HepG2 (cell line): Measurements from ENCODE around the gene PTEN. TPM values are rescaled to one million over a fixed set of nuclear protein-coding genes. Genes with fewer than 3 reads are reported as not detected.
A peak's percentile ranks its signal among the peaks of the same experiment; 100 is the strongest.

ENCODE experiments used
- ATAC-seq: fragments of 200-7000 bp; cut with Tn5 transposase; 3 replicates; pipeline ENCODE4 v1.9.1; 2020; ENCODE audit warnings: mild to moderate bottlenecking, moderate library complexity
- BruUV-seq: library from RNA; stranded (reverse); fragments of 400-500 nt; replicated peaks from 2 replicates; lab custom pipeline; 2021; lab: Mats Ljungman, UMichigan
- CTCF ChIA-PET: fragments of 300-600 bp; formaldehyde crosslinking; extraction: SDS; loops from one replicate; lab custom pipeline; 2021; ENCODE audit warnings: low total read pairs, inconsistent platforms, low intra/inter-chr PET ratio; lab: Yijun Ruan, JAX
- POLR2A ChIA-PET: fragments of 350-600 bp; sonication (Branson Sonifier 250); formaldehyde crosslinking; loops from one replicate; lab custom pipeline; 2020; ENCODE audit warnings: antibody characterized with exemption, inconsistent platforms; lab: Yijun Ruan, JAX
- DNase-seq: peaks from one replicate; pipeline ENCODE4 v3.0.0-alpha.2; 2015; ENCODE audit warnings: low spot score
- FAIRE-seq: peaks from 3 replicates; lab custom pipeline; 2011; peaks lifted over from hg19 to GRCh38; lab: Jason Lieb, UNC
- H2AFZ ChIP-seq: one replicate; pipeline ENCODE4 v1.6.1; 2011; ENCODE audit warnings: low read length, inconsistent platforms
- H3K27ac ChIP-seq: fragments of 300-600 bp; 3 replicates; pipeline ENCODE4 v1.8.0; 2011; ENCODE audit warnings: mixed run types, mild to moderate bottlenecking, mixed read lengths, low read length, inconsistent platforms; ENCODE audit not compliant: insufficient read depth; ENCODE audit errors: extremely low read length
- H3K27me3 ChIP-seq, 2 experiments: fragments of 200-600 bp in 1 of 2; 2 replicates in 1 of 2; 3 replicates in 1 of 2; pipeline versions ENCODE4 v1.6.0 to v1.8.0; 2011; ENCODE audit warnings: low read length in 2 of 2, mild to moderate bottlenecking in 2 of 2, moderate library complexity in 2 of 2, inconsistent platforms in 1 of 2; ENCODE audit not compliant: insufficient read depth in 2 of 2, control insufficient read depth in 1 of 2
- H3K36me3 ChIP-seq, 2 experiments: fragments of 200-600 bp in 1 of 2; replicated peaks in 1 of 2; 2 replicates in 1 of 2; 3 replicates in 1 of 2; pipeline versions ENCODE4 v1.5.1 to v1.8.0; 2011; ENCODE audit warnings: low read length in 2 of 2, inconsistent platforms in 1 of 2; ENCODE audit not compliant: insufficient read depth in 2 of 2, control insufficient read depth in 1 of 2
- H3K4me1 ChIP-seq: 2 replicates; pipeline ENCODE4 v1.5.1; 2012; ENCODE audit warnings: low read length, inconsistent platforms; ENCODE audit not compliant: insufficient read depth
- H3K4me2 ChIP-seq: 2 replicates; pipeline ENCODE4 v1.6.0; 2011; ENCODE audit warnings: low read depth, low read length, inconsistent platforms
- H3K4me3 ChIP-seq, 3 experiments: fragments of 200-600 bp in 1 of 3; sonication (generic), shearing (Covaris generic) in 1 of 3; replicated peaks in 1 of 3; 2 replicates each; pipeline ENCODE4 v1.5.1; 2011 to 2016; ENCODE audit warnings: low read length in 3 of 3, inconsistent platforms in 2 of 3, low read depth in 2 of 3, mild to moderate bottlenecking in 2 of 3, control low read depth in 1 of 3, mixed read lengths in 1 of 3; ENCODE audit not compliant: insufficient read depth in 1 of 3
- H3K79me2 ChIP-seq: one replicate; pipeline ENCODE4 v1.6.1; 2011; ENCODE audit warnings: low read length, inconsistent platforms; ENCODE audit not compliant: insufficient read depth
- H3K9ac ChIP-seq: 2 replicates; pipeline ENCODE4 v1.6.0; 2011; ENCODE audit warnings: mild to moderate bottlenecking, low read depth, low read length, inconsistent platforms; ENCODE audit not compliant: insufficient read depth
- H3K9me3 ChIP-seq: 2 replicates; pipeline ENCODE4 v1.5.1; 2012; ENCODE audit warnings: mild to moderate bottlenecking, low read length
- H4K20me1 ChIP-seq: 2 replicates; pipeline ENCODE4 v1.6.0; 2011; ENCODE audit warnings: inconsistent platforms, mild to moderate bottlenecking, low read length, moderate library complexity; ENCODE audit not compliant: insufficient read depth
- POGZ ChIP-seq: sonication (generic); formaldehyde crosslinking; IDR thresholded peaks from 2 replicates; pipeline ENCODE4 v1.4.0; 2020; ENCODE audit warnings: mild to moderate bottlenecking, missing genetic modification reagents
- ZNF160 ChIP-seq: sonication (generic); formaldehyde crosslinking; IDR thresholded peaks from 2 replicates; pipeline ENCODE4 v1.8.0; 2022; ENCODE audit warnings: mild to moderate bottlenecking, inconsistent platforms, missing genetic modification reagents
- ZNF331 ChIP-seq: sonication (generic); formaldehyde crosslinking; IDR thresholded peaks from 2 replicates; pipeline ENCODE4 v1.4.0; 2020; ENCODE audit warnings: missing genetic modification reagents
- ZNF562 ChIP-seq: sonication (generic); formaldehyde crosslinking; IDR thresholded peaks from 2 replicates; pipeline ENCODE4 v1.8.0; 2022; ENCODE audit warnings: missing genetic modification reagents, borderline replicate concordance
- ZNF816 ChIP-seq: sonication (generic); formaldehyde crosslinking; IDR thresholded peaks from 2 replicates; pipeline ENCODE4 v1.8.0; 2022; ENCODE audit warnings: missing genetic modification reagents, mild to moderate bottlenecking, borderline replicate concordance
- WGBS: methylation state at CpG from one replicate; pipeline ENCODE4 v1.1.6; 2017; ENCODE audit warnings: low lambda C conversion rate; 5-methylcytosine and 5-hydroxymethylcytosine counted together
- in situ Hi-C: cut with HindIII; loops from 2 replicates; pipeline ENCODE4 v1.10.0; 2017; ENCODE audit warnings: low pct_unique_long_range_greater_than_20kb; ENCODE audit not compliant: extremely low pct_ligation_motif_present
- intact Hi-C: fragments of 100-400 bp; cut with micrococcal nuclease; formaldehyde crosslinking; loops from one replicate; pipeline ENCODE4 v1.10.0; 2022; ENCODE audit not compliant: unreplicated experiment
- polyA plus RNA-seq, 8 experiments: library from polyadenylated mRNA; depleted of rRNA in 3 of 8; stranded (reverse) in 7 of 8; unstranded in 1 of 8; fragments of >200 nt; fragmentation: Illumina TruSeq in 4 of 8; extraction: Trizol in 4 of 8; gene quantifications; 2 replicates each; pipeline versions ENCODE4 v1.2.1 to v1.2.3, GENCODE V29; 2011 to 2016; ENCODE audit warnings: low read depth in 4 of 8, missing spikeins in 1 of 8, mixed read lengths in 1 of 8; ENCODE audit not compliant: insufficient read depth in 1 of 8
- total RNA-seq, 5 experiments: library from RNA; depleted of rRNA; stranded (reverse); fragments of >200 nt; fragmentation: Illumina TruSeq; extraction: Trizol; gene quantifications; 2 replicates each; pipeline ENCODE4 v1.2.3, GENCODE V29; 2016; ENCODE audit warnings: low read depth in 1 of 5
- TF ChIP-seq, protein P1 (sequence below): sonication (generic); formaldehyde crosslinking; IDR thresholded peaks from 2 replicates; pipeline ENCODE4 v1.4.0; 2020; ENCODE audit warnings: mild to moderate bottlenecking, missing genetic modification reagents
- TF ChIP-seq, protein P2 (sequence below): sonication (generic); formaldehyde crosslinking; IDR thresholded peaks from 2 replicates; pipeline ENCODE4 v1.5.0; 2020; ENCODE audit warnings: mild to moderate bottlenecking, missing genetic modification reagents

The PTEN gene
- total and polyA plus RNA-seq, 2 of the 13 experiments (the other 11 are each of a cell fraction or from before 2014, with no cell fraction given) = 30.3 to 61.3 TPM

DNA sequence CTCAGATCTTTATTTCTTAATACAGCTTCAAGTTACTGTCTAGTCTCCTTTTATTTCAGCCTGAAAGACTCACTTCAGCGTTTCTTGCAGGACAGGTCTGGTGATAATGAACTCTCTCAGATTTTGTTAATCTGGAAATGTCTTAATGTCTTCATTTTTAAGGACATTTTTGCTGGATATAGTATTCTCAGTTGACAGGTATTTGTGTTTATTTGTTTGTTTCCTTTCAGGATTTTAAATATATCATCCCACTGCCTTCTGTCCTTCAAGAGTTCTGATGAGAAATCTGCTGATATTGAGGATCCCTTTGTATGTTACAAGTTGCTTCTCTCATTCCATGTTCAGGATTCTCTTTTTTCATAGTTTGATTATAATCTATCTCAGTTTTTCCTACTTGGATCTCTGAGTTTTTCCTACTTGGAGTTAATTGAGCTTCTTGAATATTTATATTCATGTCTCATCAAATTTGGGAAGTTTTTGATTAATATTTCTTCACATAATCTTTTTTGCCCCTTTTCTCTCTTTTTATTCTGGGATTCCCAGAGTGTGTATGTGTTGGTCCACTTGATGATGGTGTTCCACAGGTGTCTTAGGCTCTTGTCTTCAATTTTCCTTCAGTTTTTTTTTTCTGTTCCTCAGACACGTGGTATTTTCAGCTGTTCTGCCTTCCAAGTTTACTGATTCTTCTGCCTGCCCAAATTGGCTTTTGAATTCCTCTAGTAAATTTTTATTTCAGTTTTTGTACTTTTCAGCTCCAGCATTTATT is 49.9 kb downstream of the PTEN start:
- DNase-seq = no peak
- Histone ChIP-seq H3K4me1 (no peaks in the 10 kb centered on the region), H3K79me2 (peaks cover 57% of the 10 kb centered on the region), H2AFZ (no peak overlapping the region), H3K27me3 (no peaks in the 10 kb centered on the region), H3K36me3 (peaks cover 1 to 11% of the 10 kb centered on the region in 2 experiments; a peak in 2 of 5 replicates), H3K9ac (no peak overlapping the region), H4K20me1 (no peaks in the 10 kb centered on the region), H3K9me3 (peaks cover 13% of the 10 kb centered on the region), H3K4me3 (no peak overlapping the region), H3K4me2 (no peak overlapping the region), H3K27ac (no peak overlapping the region)
- intact Hi-C loops = no loop called here
- ATAC-seq = no peak
- ChIA-PET CTCF (no interaction called here), POLR2A (no interaction called here)
- 97% methylated on average over 2 of the region's 2 CpGs for WGBS
- in situ Hi-C loops = no loop called here
- TF ChIP-seq ZNF160 (CRISPR knock-in tag) = 0 out of 2 replicates have a peak, but pooled peaks have one; percentile 37
- TF ChIP-seq ZNF331 (CRISPR knock-in tag) = no peak
- FAIRE-seq = no peak
- BruUV-seq = no TSS peak

DNA sequence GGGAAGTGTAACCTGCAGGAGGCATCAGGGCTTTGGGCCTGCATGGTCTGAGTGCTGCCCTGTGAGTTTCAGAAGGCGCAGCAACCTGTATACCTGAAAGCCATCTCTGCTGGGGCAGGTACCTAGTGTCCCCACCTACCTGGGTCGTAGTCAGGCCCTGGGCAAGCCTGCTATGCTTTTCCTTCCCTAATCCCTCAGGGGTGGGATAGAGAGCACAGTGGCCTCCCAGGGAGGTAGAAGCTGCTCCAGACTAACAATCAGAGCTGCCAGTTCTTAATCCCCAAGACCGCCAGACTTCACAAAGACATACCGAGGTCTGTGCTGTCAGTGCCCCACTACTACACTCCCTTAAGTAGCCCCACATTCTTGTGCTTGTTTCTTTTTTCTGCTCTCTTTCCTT is 52.0 kb downstream of the PTEN start:
- Histone ChIP-seq H2AFZ (no peak overlapping the region), H3K79me2 (peaks cover 62% of the 10 kb centered on the region), H3K4me3 (no peak overlapping the region), H4K20me1 (no peaks in the 10 kb centered on the region), H3K4me2 (no peak overlapping the region), H3K9ac (no peak overlapping the region), H3K4me1 (peaks cover 6% of the 10 kb centered on the region; the same call in 1 of the 2 replicates), H3K27me3 (no peaks in the 10 kb centered on the region), H3K36me3 (peaks cover 1 to 11% of the 10 kb centered on the region in 2 experiments; a peak in 2 of 5 replicates), H3K27ac (no peak overlapping the region), H3K9me3 (peaks cover 13% of the 10 kb centered on the region)
- 90% methylated on average over 2 of the region's 4 CpGs for WGBS
- DNase-seq (no peak), FAIRE-seq (no peak), ATAC-seq (no peak)
- POLR2A ChIA-PET = no interaction called here
- intact Hi-C loops = no loop called here
- CTCF ChIA-PET = no interaction called here
- BruUV-seq = no TSS peak
- in situ Hi-C loops = no loop called here
- TF ChIP-seq, protein P1, sequence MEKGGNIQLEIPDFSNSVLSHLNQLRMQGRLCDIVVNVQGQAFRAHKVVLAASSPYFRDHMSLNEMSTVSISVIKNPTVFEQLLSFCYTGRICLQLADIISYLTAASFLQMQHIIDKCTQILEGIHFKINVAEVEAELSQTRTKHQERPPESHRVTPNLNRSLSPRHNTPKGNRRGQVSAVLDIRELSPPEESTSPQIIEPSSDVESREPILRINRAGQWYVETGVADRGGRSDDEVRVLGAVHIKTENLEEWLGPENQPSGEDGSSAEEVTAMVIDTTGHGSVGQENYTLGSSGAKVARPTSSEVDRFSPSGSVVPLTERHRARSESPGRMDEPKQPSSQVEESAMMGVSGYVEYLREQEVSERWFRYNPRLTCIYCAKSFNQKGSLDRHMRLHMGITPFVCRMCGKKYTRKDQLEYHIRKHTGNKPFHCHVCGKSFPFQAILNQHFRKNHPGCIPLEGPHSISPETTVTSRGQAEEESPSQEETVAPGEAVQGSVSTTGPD (CRISPR knock-in tag) = no peak
- TF ChIP-seq, protein P2, sequence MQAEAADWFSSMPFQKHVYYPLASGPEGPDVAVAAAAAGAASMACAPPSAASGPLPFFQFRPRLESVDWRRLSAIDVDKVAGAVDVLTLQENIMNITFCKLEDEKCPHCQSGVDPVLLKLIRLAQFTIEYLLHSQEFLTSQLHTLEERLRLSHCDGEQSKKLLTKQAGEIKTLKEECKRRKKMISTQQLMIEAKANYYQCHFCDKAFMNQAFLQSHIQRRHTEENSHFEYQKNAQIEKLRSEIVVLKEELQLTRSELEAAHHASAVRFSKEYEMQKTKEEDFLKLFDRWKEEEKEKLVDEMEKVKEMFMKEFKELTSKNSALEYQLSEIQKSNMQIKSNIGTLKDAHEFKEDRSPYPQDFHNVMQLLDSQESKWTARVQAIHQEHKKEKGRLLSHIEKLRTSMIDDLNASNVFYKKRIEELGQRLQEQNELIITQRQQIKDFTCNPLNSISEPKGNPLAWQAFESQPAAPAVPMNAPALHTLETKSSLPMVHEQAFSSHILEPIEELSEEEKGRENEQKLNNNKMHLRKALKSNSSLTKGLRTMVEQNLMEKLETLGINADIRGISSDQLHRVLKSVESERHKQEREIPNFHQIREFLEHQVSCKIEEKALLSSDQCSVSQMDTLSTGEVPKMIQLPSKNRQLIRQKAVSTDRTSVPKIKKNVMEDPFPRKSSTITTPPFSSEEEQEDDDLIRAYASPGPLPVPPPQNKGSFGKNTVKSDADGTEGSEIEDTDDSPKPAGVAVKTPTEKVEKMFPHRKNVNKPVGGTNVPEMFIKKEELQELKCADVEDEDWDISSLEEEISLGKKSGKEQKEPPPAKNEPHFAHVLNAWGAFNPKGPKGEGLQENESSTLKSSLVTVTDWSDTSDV (CRISPR knock-in tag) = no peak
- TF ChIP-seq ZNF562 (no peak), POGZ (CRISPR knock-in tag) (no peak), ZNF816 (CRISPR knock-in tag) (no peak)
